GM06990 (cell line): ENCODE measurements around the gene SUMF1.

Experiments used
- DNase-seq: peaks from one replicate; pipeline ENCODE4 v3.0.0-alpha.2; 2011; ENCODE audit not compliant: insufficient read length; ENCODE audit errors: extremely low read depth
- H3K27me3 ChIP-seq: replicated peaks from 2 replicates; pipeline ENCODE4 v1.6.0; 2011; ENCODE audit warnings: low read length; ENCODE audit not compliant: control insufficient read depth, insufficient read depth
- H3K36me3 ChIP-seq: 2 replicates; pipeline ENCODE4 v1.5.1; 2011; ENCODE audit warnings: low read length; ENCODE audit not compliant: control insufficient read depth, insufficient read depth
- H3K4me3 ChIP-seq: replicated peaks from 2 replicates; pipeline ENCODE4 v1.5.1; 2011; ENCODE audit warnings: low read depth, mild to moderate bottlenecking, control low read depth, low read length
- CTCF ChIP-seq: IDR thresholded peaks from 2 replicates; pipeline ENCODE4 v1.5.1; 2011; ENCODE audit warnings: low read length, control low read depth, mild to moderate bottlenecking, inconsistent platforms; ENCODE audit not compliant: insufficient read depth, poor library complexity, severe bottlenecking

SUMF1 gene

GRCh38 chr3:4387210-4388204, 79.6 kb downstream of the SUMF1 start:
- DNase-seq, result no peak
- H3K36me3 ChIP-seq, result no peaks in the 10 kb centered on the region; the same call in 1 of the 2 replicates
- no peak for TF ChIP-seq CTCF
- no peaks in the 10 kb centered on the region for H3K27me3 ChIP-seq
- no peak overlapping the region for H3K4me3 ChIP-seq

- H3K36me3 ChIP-seq, result no peaks in the 10 kb centered on the region
- no peak for DNase-seq
- H3K27me3 ChIP-seq, result no peaks in the 10 kb centered on the region
- H3K4me3 ChIP-seq, result no peak overlapping the region
- TF ChIP-seq CTCF, result no peak
Observed at GRCh38 chr3:4385201-4385600, 81.9 kb downstream of the SUMF1 start.

GRCh38 chr3:4380013-4380412, 87.1 kb downstream of the SUMF1 start:
- Histone ChIP-seq H3K36me3 (no peaks in the 10 kb centered on the region), H3K27me3 (no peaks in the 10 kb centered on the region), H3K4me3 (no peak overlapping the region)
- no peak for DNase-seq
- TF ChIP-seq CTCF, result no peak

GRCh38 chr3:4376499-4376898, 90.6 kb downstream of the SUMF1 start:
- H3K4me3 ChIP-seq, result no peak overlapping the region
- H3K27me3 ChIP-seq, result no peaks in the 10 kb centered on the region
- DNase-seq, result no peak
- no peaks in the 10 kb centered on the region for H3K36me3 ChIP-seq
- TF ChIP-seq CTCF, result no peak

- no peak for DNase-seq
- H3K36me3 ChIP-seq, result no peaks in the 10 kb centered on the region
- no peak for TF ChIP-seq CTCF
- H3K4me3 ChIP-seq, result no peak overlapping the region
- H3K27me3 ChIP-seq, result no peaks in the 10 kb centered on the region
Observed at GRCh38 chr3:4375911-4376310, 91.2 kb downstream of the SUMF1 start.
